Measurements from ENCODE around the gene FAM222B.
"Not testable (repeated sequence)": the region's sequence is repeated elsewhere in the genome, so short reads cannot be mapped to it uniquely, and the experiment has no call there.

The FAM222B gene

GRCh38 chr17:28728364-28729200 lies 114.0 kb downstream of the FAM222B start, which contains the start of gene NEK8:
NEK8 (plus strand) TSS chr17:28728788; CDS start chr17:28728814, 26 bp downstream.
- peak within 1 kb of the TSS; percentile 92 for H3K27ac ChIP-seq (ENCODE audit: low read depth, low read length)
- H3K27me3 ChIP-seq (ENCODE audit: control insufficient read depth in 1 of 2, insufficient read depth in 2 of 2, low read length in 2 of 2) = peaks cover 0 to 6% of the 10 kb centered on the region in 2 donors
- no peaks in the 10 kb centered on the region for H3K9me3 ChIP-seq (ENCODE audit: low read length)
- H3K9ac ChIP-seq (ENCODE audit: low read length) = peak within 1 kb of the TSS; percentile 49
- peaks cover 12% of the 10 kb centered on the region for H3K4me1 ChIP-seq (ENCODE audit: insufficient read depth, low read length)
- H3K36me3 ChIP-seq (ENCODE audit: insufficient read depth, low read length) = peaks cover 16% of the 10 kb centered on the region
- peak within 1 kb of the TSS; percentile 66 to 92 for H3K4me3 ChIP-seq (ENCODE audit: low read depth in 1 of 2, low read length in 2 of 2)

- peaks cover 12% of the 10 kb centered on the region for H3K4me1 ChIP-seq (ENCODE audit: insufficient read depth, low read length)
- no peaks in the 10 kb centered on the region for H3K9me3 ChIP-seq (ENCODE audit: low read length)
- no peak overlapping the region for H3K9ac ChIP-seq (ENCODE audit: low read length)
- peak overlapping the region; percentile 61 for H3K27ac ChIP-seq (ENCODE audit: low read depth, low read length)
- H3K36me3 ChIP-seq (ENCODE audit: insufficient read depth, low read length) = peaks cover 32% of the 10 kb centered on the region
- peak overlapping the region; percentile 71 to 92 for H3K4me3 ChIP-seq (ENCODE audit: low read depth in 1 of 2, low read length in 2 of 2)
- H3K27me3 ChIP-seq (ENCODE audit: control insufficient read depth in 1 of 2, insufficient read depth in 2 of 2, low read length in 2 of 2) = peaks cover 0 to 6% of the 10 kb centered on the region in 2 donors
These were observed 115.7 kb downstream of the FAM222B start for GRCh38 chr17:28726627-28727491.

DNA sequence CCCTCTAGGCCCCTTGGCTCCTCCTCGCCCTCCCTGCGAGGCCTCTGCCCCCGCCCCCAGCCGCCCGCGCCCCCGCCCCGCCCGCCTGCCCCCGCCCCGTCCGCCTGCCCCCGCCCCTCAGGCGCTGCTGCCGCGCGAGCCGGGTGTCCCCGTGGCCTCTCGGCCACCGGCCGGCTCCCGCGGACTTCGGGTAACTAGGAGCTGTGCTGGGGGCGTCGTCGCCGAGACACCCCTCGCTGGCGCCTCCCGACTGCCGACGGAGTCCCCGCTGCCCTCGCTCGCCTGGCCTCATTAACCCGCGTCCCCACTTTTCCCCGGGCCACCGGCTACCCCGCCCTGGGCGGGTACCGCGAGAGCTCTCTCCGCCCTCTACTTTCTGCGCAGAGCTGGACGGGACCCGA lies 116.4 kb downstream of the FAM222B start, which contains the start of gene TLCD1:
TLCD1 (minus strand) TSS at position 8 of the 401 bp plus-strand sequence. CDS start 136 bp downstream, outside the sequence.
- Histone ChIP-seq H3K27ac (ENCODE audit: low read depth, low read length) (peak within 1 kb of the TSS; percentile 61), H3K9ac (ENCODE audit: low read length) (no peak within 1 kb of the TSS), H3K36me3 (ENCODE audit: insufficient read depth, low read length) (peaks cover 37% of the 10 kb centered on the region), H3K27me3 (ENCODE audit: control insufficient read depth in 1 of 2, insufficient read depth in 2 of 2, low read length in 2 of 2) (peaks cover 0 to 6% of the 10 kb centered on the region in 2 donors), H3K9me3 (ENCODE audit: low read length) (no peaks in the 10 kb centered on the region), H3K4me3 (ENCODE audit: low read depth in 1 of 2, low read length in 2 of 2) (peak within 1 kb of the TSS; percentile 71 to 92), H3K4me1 (ENCODE audit: insufficient read depth, low read length) (peaks cover 18% of the 10 kb centered on the region)

DNA sequence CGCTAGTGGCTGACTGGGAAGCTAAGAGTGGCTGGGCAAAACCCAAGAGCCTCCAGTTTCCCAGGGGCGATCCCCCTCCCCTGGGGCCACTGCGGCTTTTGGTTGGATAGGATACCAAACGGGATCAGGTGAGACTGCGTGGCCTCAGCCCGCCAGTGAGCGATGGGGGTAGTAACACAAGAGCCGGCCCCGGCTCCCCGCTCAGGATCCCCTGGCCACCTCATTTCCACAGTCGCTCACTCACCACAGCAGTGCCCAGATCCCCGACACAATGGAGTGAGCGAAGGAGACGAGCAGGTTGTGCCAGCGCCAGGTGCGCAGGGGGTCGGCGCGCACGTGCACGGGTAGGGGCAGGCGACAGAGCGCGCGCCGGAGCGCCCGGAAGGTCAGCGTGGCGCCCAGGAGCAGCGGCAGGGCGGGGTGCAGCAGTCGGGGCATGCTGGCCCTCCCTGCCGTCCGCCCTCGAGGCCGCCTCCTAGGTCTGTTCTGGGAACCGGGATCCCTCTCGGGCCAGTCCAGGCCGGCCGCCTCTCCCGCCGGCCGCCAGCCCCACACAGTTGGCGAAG lies 116.8 kb downstream of the FAM222B start:
- H3K4me1 ChIP-seq (ENCODE audit: insufficient read depth, low read length) = peaks cover 23% of the 10 kb centered on the region
- no peak overlapping the region for H3K27ac ChIP-seq (ENCODE audit: low read depth, low read length)
- H3K4me3 ChIP-seq (ENCODE audit: low read depth in 1 of 2, low read length in 2 of 2) = peak overlapping the region in 1 of 2 donors; percentile 32
- H3K36me3 ChIP-seq (ENCODE audit: insufficient read depth, low read length) = peaks cover 37% of the 10 kb centered on the region
- peaks cover 0 to 6% of the 10 kb centered on the region in 2 donors for H3K27me3 ChIP-seq (ENCODE audit: control insufficient read depth in 1 of 2, insufficient read depth in 2 of 2, low read length in 2 of 2)
- H3K9me3 ChIP-seq (ENCODE audit: low read length) = no peaks in the 10 kb centered on the region
- no peak overlapping the region for H3K9ac ChIP-seq (ENCODE audit: low read length)

DNA sequence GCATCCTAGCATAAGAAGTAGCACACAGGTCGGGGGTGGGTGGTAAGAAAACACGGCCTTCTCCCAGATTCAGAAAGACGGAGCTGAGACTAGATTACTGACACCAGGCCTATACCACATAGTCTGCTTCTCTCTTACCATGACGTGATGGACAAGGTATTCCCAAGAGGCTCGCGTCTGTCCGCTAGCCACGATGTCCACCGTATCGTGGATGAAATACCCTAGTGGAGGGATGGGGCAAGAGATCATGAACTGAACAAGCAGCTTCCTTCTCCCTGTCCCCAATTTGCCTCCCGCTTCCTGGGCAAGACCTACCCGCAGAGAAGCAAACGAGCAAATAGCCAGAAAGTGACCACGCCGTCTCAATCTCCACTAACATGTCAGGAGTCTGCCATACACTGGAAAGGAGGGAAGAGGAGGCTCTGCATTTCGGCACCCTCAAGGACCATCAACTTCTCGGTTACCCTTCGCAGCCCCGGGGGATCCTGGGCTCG lies 117.4 kb downstream of the FAM222B start:
- Histone ChIP-seq H3K9me3 (ENCODE audit: low read length) (no peaks in the 10 kb centered on the region), H3K27ac (ENCODE audit: low read depth, low read length) (no peak overlapping the region), H3K36me3 (ENCODE audit: insufficient read depth, low read length) (peaks cover 37% of the 10 kb centered on the region), H3K4me3 (ENCODE audit: low read depth in 1 of 2, low read length in 2 of 2) (peak overlapping the region in 1 of 2 donors; percentile 32), H3K4me1 (ENCODE audit: insufficient read depth, low read length) (peaks cover 26% of the 10 kb centered on the region), H3K27me3 (ENCODE audit: control insufficient read depth in 1 of 2, insufficient read depth in 2 of 2, low read length in 2 of 2) (peaks cover 0 to 6% of the 10 kb centered on the region in 2 donors), H3K9ac (ENCODE audit: low read length) (no peak overlapping the region)

GRCh38 chr17:28724500-28725165 lies 118.0 kb downstream of the FAM222B start:
- H3K4me3 ChIP-seq (ENCODE audit: low read depth in 1 of 2, low read length in 2 of 2) = no peak overlapping the region
- H3K4me1 ChIP-seq (ENCODE audit: insufficient read depth, low read length) = peaks cover 26% of the 10 kb centered on the region
- H3K9me3 ChIP-seq (ENCODE audit: low read length) = no peaks in the 10 kb centered on the region
- peaks cover 37% of the 10 kb centered on the region for H3K36me3 ChIP-seq (ENCODE audit: insufficient read depth, low read length)
- H3K27ac ChIP-seq (ENCODE audit: low read depth, low read length) = no peak overlapping the region
- H3K9ac ChIP-seq (ENCODE audit: low read length) = no peak overlapping the region
- peaks cover 0 to 6% of the 10 kb centered on the region in 2 donors for H3K27me3 ChIP-seq (ENCODE audit: control insufficient read depth in 1 of 2, insufficient read depth in 2 of 2, low read length in 2 of 2)

DNA sequence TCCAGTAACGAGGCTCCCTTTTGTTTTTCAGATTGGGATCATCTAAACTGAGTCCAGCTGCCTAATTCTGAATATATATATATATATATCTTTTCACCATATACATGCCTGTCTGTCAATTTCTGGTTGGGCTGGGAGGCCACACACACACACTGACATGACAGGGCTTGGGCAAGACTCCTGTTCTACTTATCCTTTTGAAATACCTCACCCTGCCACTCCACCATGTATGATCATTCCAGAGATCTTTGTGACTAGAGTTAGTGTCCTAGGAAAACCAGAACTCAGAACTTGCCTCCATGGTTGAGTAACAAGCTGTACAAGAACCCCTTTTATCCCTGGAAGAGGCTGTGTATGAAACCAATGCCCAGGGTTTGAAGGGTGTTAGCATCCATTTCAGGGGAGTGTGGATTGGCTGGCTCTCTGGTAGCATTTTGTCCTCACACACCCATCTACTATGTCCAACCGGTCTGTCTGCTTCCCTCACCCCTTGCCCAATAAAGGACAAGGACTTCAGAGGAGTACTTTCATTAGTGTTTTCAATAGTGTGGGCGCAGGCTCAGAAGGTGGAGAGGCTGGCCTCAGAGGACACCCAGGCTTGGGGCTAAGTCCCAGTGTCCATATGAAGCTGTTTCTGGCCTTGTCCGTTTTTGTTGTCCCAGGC lies 118.6 kb downstream of the FAM222B start:
- not testable (repeated sequence) for H3K27me3 ChIP-seq (ENCODE audit: control insufficient read depth in 1 of 2, insufficient read depth in 2 of 2, low read length in 2 of 2); H3K4me3 ChIP-seq (ENCODE audit: low read depth in 1 of 2, low read length in 2 of 2); H3K9ac ChIP-seq (ENCODE audit: low read length); H3K9me3 ChIP-seq (ENCODE audit: low read length); H3K27ac ChIP-seq (ENCODE audit: low read depth, low read length)
- H3K36me3 ChIP-seq (ENCODE audit: insufficient read depth, low read length) = peaks cover 37% of the 10 kb centered on the region
- H3K4me1 ChIP-seq (ENCODE audit: insufficient read depth, low read length) = peaks cover 26% of the 10 kb centered on the region

DNA sequence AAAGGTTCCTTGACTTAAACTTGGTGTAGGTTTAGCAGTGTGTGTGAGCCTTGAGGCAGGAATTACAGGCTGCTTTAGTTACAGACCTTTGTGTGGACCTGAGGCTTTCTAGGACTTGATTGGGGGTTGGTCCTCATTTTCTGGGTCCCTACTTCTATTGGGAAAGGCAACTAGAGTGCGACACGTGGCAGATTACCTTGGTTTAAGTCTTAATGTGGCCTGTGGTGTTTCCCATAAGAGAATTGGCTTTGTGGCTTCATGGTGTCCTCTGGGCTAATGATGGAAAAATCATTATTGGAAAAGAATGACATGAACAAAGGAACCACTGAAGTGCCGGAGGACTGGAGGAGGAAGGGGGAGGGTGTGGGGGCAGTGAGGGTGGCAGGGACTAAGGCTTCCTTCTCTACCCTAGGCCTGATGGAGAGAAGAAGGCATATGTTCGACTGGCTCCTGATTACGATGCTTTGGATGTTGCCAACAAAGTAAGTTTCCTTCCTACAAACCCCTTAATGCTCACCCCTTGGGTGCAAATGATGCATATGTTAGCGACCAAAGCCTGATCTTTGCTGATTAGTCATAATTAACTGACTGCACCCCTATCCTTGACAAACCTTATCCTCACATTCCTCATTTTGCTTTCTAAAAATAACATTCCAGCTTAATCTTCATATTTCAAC lies 119.3 kb downstream of the FAM222B start:
- Histone ChIP-seq H3K9me3 (ENCODE audit: low read length) (no peaks in the 10 kb centered on the region), H3K4me1 (ENCODE audit: insufficient read depth, low read length) (peaks cover 32% of the 10 kb centered on the region), H3K27ac (ENCODE audit: low read depth, low read length) (no peak overlapping the region), H3K4me3 (ENCODE audit: low read depth in 1 of 2, low read length in 2 of 2) (no peak overlapping the region), H3K36me3 (ENCODE audit: insufficient read depth, low read length) (peaks cover 37% of the 10 kb centered on the region), H3K9ac (ENCODE audit: low read length) (no peak overlapping the region), H3K27me3 (ENCODE audit: control insufficient read depth in 1 of 2, insufficient read depth in 2 of 2, low read length in 2 of 2) (peaks cover 0 to 6% of the 10 kb centered on the region in 2 donors)

GRCh38 chr17:28722417-28723158 lies 120.0 kb downstream of the FAM222B start:
- H3K4me1 ChIP-seq (ENCODE audit: insufficient read depth, low read length) = peaks cover 34% of the 10 kb centered on the region

More at GRCh38 chr17:28722417-28723158, 120.0 kb downstream of the FAM222B start:
- no peak overlapping the region for H3K27ac ChIP-seq (ENCODE audit: low read depth, low read length)
- peaks cover 0 to 6% of the 10 kb centered on the region in 2 donors for H3K27me3 ChIP-seq (ENCODE audit: control insufficient read depth in 1 of 2, insufficient read depth in 2 of 2, low read length in 2 of 2)
- no peaks in the 10 kb centered on the region for H3K9me3 ChIP-seq (ENCODE audit: low read length)
- H3K9ac ChIP-seq (ENCODE audit: low read length) = no peak overlapping the region
- no peak overlapping the region for H3K4me3 ChIP-seq (ENCODE audit: low read depth in 1 of 2, low read length in 2 of 2)
- H3K36me3 ChIP-seq (ENCODE audit: insufficient read depth, low read length) = peaks cover 37% of the 10 kb centered on the region
